HepG2 (cell line): ENCODE results near the gene LSM6. TPM values are rescaled to one million over a fixed set of nuclear protein-coding genes. Genes with fewer than 3 reads are reported as not detected.

Source experiments
- ATAC-seq: fragments of 200-7000 bp; cut with Tn5 transposase; 3 replicates; pipeline ENCODE4 v1.9.1; 2020; ENCODE audit warnings: mild to moderate bottlenecking, moderate library complexity
- Bru-seq: library from RNA; stranded (reverse); fragments of 400-500 nt; gene quantifications from one replicate; lab custom pipeline; 2021; lab: Mats Ljungman, UMichigan
- BruChase-seq, 2 experiments: library from RNA; stranded (reverse); fragments of 400-500 nt; gene quantifications; one replicate each; lab custom pipeline; 2021; lab: Mats Ljungman, UMichigan
- BruUV-seq: library from RNA; stranded (reverse); fragments of 400-500 nt; replicated peaks from 2 replicates; lab custom pipeline; 2021; lab: Mats Ljungman, UMichigan
- CTCF ChIA-PET: fragments of 300-600 bp; formaldehyde crosslinking; extraction: SDS; loops from one replicate; lab custom pipeline; 2021; ENCODE audit warnings: low total read pairs, inconsistent platforms, low intra/inter-chr PET ratio; lab: Yijun Ruan, JAX
- POLR2A ChIA-PET: fragments of 350-600 bp; sonication (Branson Sonifier 250); formaldehyde crosslinking; loops from one replicate; lab custom pipeline; 2020; ENCODE audit warnings: antibody characterized with exemption, inconsistent platforms; lab: Yijun Ruan, JAX
- DNase-seq: peaks from one replicate; pipeline ENCODE4 v3.0.0-alpha.2; 2015; ENCODE audit warnings: low spot score
- FAIRE-seq: peaks from 3 replicates; lab custom pipeline; 2011; peaks lifted over from hg19 to GRCh38; lab: Jason Lieb, UNC
- H2AFZ ChIP-seq: one replicate; pipeline ENCODE4 v1.6.1; 2011; ENCODE audit warnings: low read length, inconsistent platforms
- H3K27ac ChIP-seq: fragments of 300-600 bp; 3 replicates; pipeline ENCODE4 v1.8.0; 2011; ENCODE audit warnings: mixed run types, mild to moderate bottlenecking, mixed read lengths, low read length, inconsistent platforms; ENCODE audit not compliant: insufficient read depth; ENCODE audit errors: extremely low read length
- H3K27me3 ChIP-seq, 2 experiments: fragments of 200-600 bp in 1 of 2; 2 replicates in 1 of 2; 3 replicates in 1 of 2; pipeline versions ENCODE4 v1.6.0 to v1.8.0; 2011; ENCODE audit warnings: low read length in 2 of 2, mild to moderate bottlenecking in 2 of 2, moderate library complexity in 2 of 2, inconsistent platforms in 1 of 2; ENCODE audit not compliant: insufficient read depth in 2 of 2, control insufficient read depth in 1 of 2
- H3K36me3 ChIP-seq, 2 experiments: fragments of 200-600 bp in 1 of 2; replicated peaks in 1 of 2; 2 replicates in 1 of 2; 3 replicates in 1 of 2; pipeline versions ENCODE4 v1.5.1 to v1.8.0; 2011; ENCODE audit warnings: low read length in 2 of 2, inconsistent platforms in 1 of 2; ENCODE audit not compliant: insufficient read depth in 2 of 2, control insufficient read depth in 1 of 2
- H3K4me1 ChIP-seq: 2 replicates; pipeline ENCODE4 v1.5.1; 2012; ENCODE audit warnings: low read length, inconsistent platforms; ENCODE audit not compliant: insufficient read depth
- H3K4me2 ChIP-seq: 2 replicates; pipeline ENCODE4 v1.6.0; 2011; ENCODE audit warnings: low read depth, low read length, inconsistent platforms
- H3K4me3 ChIP-seq, 3 experiments: fragments of 200-600 bp in 1 of 3; sonication (generic), shearing (Covaris generic) in 1 of 3; replicated peaks in 1 of 3; 2 replicates each; pipeline ENCODE4 v1.5.1; 2011 to 2016; ENCODE audit warnings: low read length in 3 of 3, inconsistent platforms in 2 of 3, low read depth in 2 of 3, mild to moderate bottlenecking in 2 of 3, control low read depth in 1 of 3, mixed read lengths in 1 of 3; ENCODE audit not compliant: insufficient read depth in 1 of 3
- H3K79me2 ChIP-seq: one replicate; pipeline ENCODE4 v1.6.1; 2011; ENCODE audit warnings: low read length, inconsistent platforms; ENCODE audit not compliant: insufficient read depth
- H3K9ac ChIP-seq: 2 replicates; pipeline ENCODE4 v1.6.0; 2011; ENCODE audit warnings: mild to moderate bottlenecking, low read depth, low read length, inconsistent platforms; ENCODE audit not compliant: insufficient read depth
- H3K9me3 ChIP-seq: 2 replicates; pipeline ENCODE4 v1.5.1; 2012; ENCODE audit warnings: mild to moderate bottlenecking, low read length
- H4K20me1 ChIP-seq: 2 replicates; pipeline ENCODE4 v1.6.0; 2011; ENCODE audit warnings: inconsistent platforms, mild to moderate bottlenecking, low read length, moderate library complexity; ENCODE audit not compliant: insufficient read depth
- HNRNPK ChIP-seq: fragments of 200-400 bp; formaldehyde crosslinking; IDR thresholded peaks from 2 replicates; pipeline ENCODE4 v1.6.1; 2018; ENCODE audit warnings: low read length, low read depth, moderate library complexity, mild to moderate bottlenecking; ENCODE audit not compliant: poor library complexity, severe bottlenecking
- HOXA5 ChIP-seq: sonication (generic); formaldehyde crosslinking; IDR thresholded peaks from 2 replicates; pipeline ENCODE4 v1.4.0; 2020; ENCODE audit warnings: missing genetic modification reagents
- HOXD1 ChIP-seq: sonication (generic); formaldehyde crosslinking; IDR thresholded peaks from 2 replicates; pipeline ENCODE4 v1.5.0; 2020; ENCODE audit warnings: missing genetic modification reagents
- KLF13 ChIP-seq: sonication (generic); formaldehyde crosslinking; IDR thresholded peaks from 2 replicates; pipeline ENCODE4 v1.4.0; 2020; ENCODE audit warnings: mild to moderate bottlenecking, missing genetic modification reagents
- REPIN1 ChIP-seq: sonication (generic); formaldehyde crosslinking; IDR thresholded peaks from 2 replicates; pipeline ENCODE4 v1.8.0; 2022; ENCODE audit warnings: missing genetic modification reagents, low read depth, mild to moderate bottlenecking, borderline replicate concordance
- REXO4 ChIP-seq: sonication (generic); formaldehyde crosslinking; IDR thresholded peaks from 2 replicates; pipeline ENCODE4 v1.8.0; 2022; ENCODE audit warnings: missing genetic modification reagents, mild to moderate bottlenecking, borderline replicate concordance
- SMARCC2 ChIP-seq: fragments of 450-650 bp; IDR thresholded peaks from 2 replicates; pipeline ENCODE4 v1.6.1; 2017; ENCODE audit warnings: antibody characterized with exemption, mild to moderate bottlenecking
- SNAPC2 ChIP-seq: sonication (generic); formaldehyde crosslinking; IDR thresholded peaks from 2 replicates; pipeline ENCODE4 v1.8.1; 2022; ENCODE audit warnings: mild to moderate bottlenecking, missing genetic modification reagents
- ZFP37 ChIP-seq: sonication (generic); formaldehyde crosslinking; IDR thresholded peaks from 2 replicates; pipeline ENCODE4 v1.4.0; 2020; ENCODE audit warnings: missing genetic modification reagents, borderline replicate concordance
- ZNF326 ChIP-seq: sonication (generic); formaldehyde crosslinking; IDR thresholded peaks from 2 replicates; pipeline ENCODE4 v1.4.0; 2020; ENCODE audit warnings: missing genetic modification reagents, borderline replicate concordance
- ZNF557 ChIP-seq: sonication (generic); formaldehyde crosslinking; IDR thresholded peaks from 2 replicates; pipeline ENCODE4 v1.4.0; 2020; ENCODE audit warnings: missing genetic modification reagents
- ZNF572 ChIP-seq: sonication (generic); formaldehyde crosslinking; IDR thresholded peaks from 2 replicates; pipeline ENCODE4 v1.5.1; 2020; ENCODE audit warnings: mild to moderate bottlenecking, missing genetic modification reagents
- ZNF589 ChIP-seq: sonication (generic); formaldehyde crosslinking; conservative IDR thresholded peaks from 2 replicates; pipeline ENCODE4 v1.8.0; 2022; ENCODE audit warnings: mild to moderate bottlenecking, moderate library complexity, missing genetic modification reagents
- ZNF891 ChIP-seq: sonication (generic); formaldehyde crosslinking; IDR thresholded peaks from 2 replicates; pipeline ENCODE4 v1.5.0; 2020; ENCODE audit warnings: mild to moderate bottlenecking, missing genetic modification reagents
- ZSCAN21 ChIP-seq: sonication (generic); formaldehyde crosslinking; IDR thresholded peaks from 2 replicates; pipeline ENCODE4 v1.8.0; 2022; ENCODE audit warnings: mild to moderate bottlenecking, missing genetic modification reagents, moderate library complexity, borderline replicate concordance
- WGBS: methylation state at CpG from one replicate; pipeline ENCODE4 v1.1.6; 2017; ENCODE audit warnings: low lambda C conversion rate; 5-methylcytosine and 5-hydroxymethylcytosine counted together
- in situ Hi-C: cut with HindIII; loops from 2 replicates; pipeline ENCODE4 v1.10.0; 2017; ENCODE audit warnings: low pct_unique_long_range_greater_than_20kb; ENCODE audit not compliant: extremely low pct_ligation_motif_present
- intact Hi-C: fragments of 100-400 bp; cut with micrococcal nuclease; formaldehyde crosslinking; loops from one replicate; pipeline ENCODE4 v1.10.0; 2022; ENCODE audit not compliant: unreplicated experiment
- long read RNA-seq, 2 experiments: library from RNA in 1 of 2; library from polyadenylated mRNA in 1 of 2; stranded (forward) in 1 of 2; unstranded in 1 of 2; transcript quantifications; one replicate each; pipeline ENCODE4 v2.0.0, GENCODE V29; 2019 to 2022
- polyA minus RNA-seq, 3 experiments: library from RNA; depleted of rRNA, polyadenylated mRNA; stranded (reverse); fragments of >200 nt; gene quantifications; 2 replicates each; pipeline ENCODE4 v1.2.3, GENCODE V29; 2011; ENCODE audit warnings: low replicate concordance in 1 of 3
- polyA plus RNA-seq, 8 experiments: library from polyadenylated mRNA; depleted of rRNA in 3 of 8; stranded (reverse) in 7 of 8; unstranded in 1 of 8; fragments of >200 nt; fragmentation: Illumina TruSeq in 4 of 8; extraction: Trizol in 4 of 8; gene quantifications; 2 replicates each; pipeline versions ENCODE4 v1.2.1 to v1.2.3, GENCODE V29; 2011 to 2016; ENCODE audit warnings: low read depth in 4 of 8, missing spikeins in 1 of 8, mixed read lengths in 1 of 8; ENCODE audit not compliant: insufficient read depth in 1 of 8
- total RNA-seq, 5 experiments: library from RNA; depleted of rRNA; stranded (reverse); fragments of >200 nt; fragmentation: Illumina TruSeq; extraction: Trizol; gene quantifications; 2 replicates each; pipeline ENCODE4 v1.2.3, GENCODE V29; 2016; ENCODE audit warnings: low read depth in 1 of 5
- TF ChIP-seq, protein P1 (sequence below): sonication (generic); formaldehyde crosslinking; IDR thresholded peaks from 2 replicates; pipeline ENCODE4 v1.8.1; 2023; ENCODE audit warnings: mild to moderate bottlenecking, missing genetic modification reagents, borderline replicate concordance

The LSM6 gene
- total RNA-seq (2016; rRNA removed; fragmentation: Illumina TruSeq; extraction: Trizol) (83.3 and 83.8 TPM in 2 replicates), polyA plus RNA-seq (2011; rRNA removed) (9.4 and 14.6 TPM in 2 replicates), polyA minus RNA-seq (2011; rRNA and poly(A)+ RNA removed; ENCODE audit: low replicate concordance) (19.2 and 21.6 TPM in 2 replicates), Bru-seq, nascent RNA (percentile 90 among the genes with signal in this experiment), BruChase-seq, experiment 1, labeled RNA remaining after a 6-hour chase (percentile 74 among the genes with signal in this experiment), BruChase-seq, experiment 2, labeled RNA remaining after a 2-hour chase (percentile 78 among the genes with signal in this experiment)
- total RNA-seq (2016; cell fraction: cytosol; rRNA removed; fragmentation: Illumina TruSeq; extraction: Trizol; ENCODE audit: low read depth): 39.6 and 54.4 TPM in 2 replicates
- 88.2 and 99.3 TPM in 2 replicates for total RNA-seq (2016; cell fraction: insoluble cytoplasmic fraction; rRNA removed; fragmentation: Illumina TruSeq; extraction: Trizol)
- 57.7 and 65.1 TPM in 2 replicates for total RNA-seq (2016; cell fraction: membrane; rRNA removed; fragmentation: Illumina TruSeq; extraction: Trizol)
- total RNA-seq (2016; cell fraction: nucleus; rRNA removed; fragmentation: Illumina TruSeq; extraction: Trizol): 47.6 and 57.6 TPM in 2 replicates
- 10.7 and 11.2 TPM in 2 replicates for polyA plus RNA-seq (2011; cell fraction: cytosol; rRNA removed)
- polyA plus RNA-seq (2011; cell fraction: nucleus; rRNA removed): 9.8 and 10.7 TPM in 2 replicates
- polyA plus RNA-seq (2012): 24.9 and 48.8 TPM in 2 replicates
- polyA plus RNA-seq (2016; cell fraction: cytosol; fragmentation: Illumina TruSeq; extraction: Trizol; ENCODE audit: low read depth): 36.5 and 69.0 TPM in 2 replicates
- polyA plus RNA-seq (2016; cell fraction: insoluble cytoplasmic fraction; fragmentation: Illumina TruSeq; extraction: Trizol; ENCODE audit: low read depth): 101 and 128 TPM in 2 replicates
- 54.5 and 71.4 TPM in 2 replicates for polyA plus RNA-seq (2016; cell fraction: membrane; fragmentation: Illumina TruSeq; extraction: Trizol; ENCODE audit: low read depth)
- 57.3 and 69.6 TPM in 2 replicates for polyA plus RNA-seq (2016; cell fraction: nucleus; fragmentation: Illumina TruSeq; extraction: Trizol; ENCODE audit: insufficient read depth, low read depth)
- 6.0 and 6.4 TPM in 2 replicates for polyA minus RNA-seq (2011; cell fraction: cytosol; rRNA and poly(A)+ RNA removed)
- polyA minus RNA-seq (2011; cell fraction: nucleus; rRNA and poly(A)+ RNA removed): 60.8 and 80.3 TPM in 2 replicates
- long read RNA-seq, experiment 1, transcript LSM6-201 (4 exons, 2,259 nt): major isoform, 39 of 48 reads
- long read RNA-seq, experiment 1, partial matches to known transcripts: 2 of 48 reads
- long read RNA-seq, experiment 1, other reads (novel, unspliced or antisense): 0 of 48 reads
- long read RNA-seq, experiment 2, transcript LSM6-201 (4 exons, 2,259 nt): major isoform, 19 of 27 reads
- long read RNA-seq, experiment 2, partial matches to known transcripts: 2 of 27 reads
- long read RNA-seq, experiment 2, other reads (novel, unspliced or antisense): 2 of 27 reads

DNA sequence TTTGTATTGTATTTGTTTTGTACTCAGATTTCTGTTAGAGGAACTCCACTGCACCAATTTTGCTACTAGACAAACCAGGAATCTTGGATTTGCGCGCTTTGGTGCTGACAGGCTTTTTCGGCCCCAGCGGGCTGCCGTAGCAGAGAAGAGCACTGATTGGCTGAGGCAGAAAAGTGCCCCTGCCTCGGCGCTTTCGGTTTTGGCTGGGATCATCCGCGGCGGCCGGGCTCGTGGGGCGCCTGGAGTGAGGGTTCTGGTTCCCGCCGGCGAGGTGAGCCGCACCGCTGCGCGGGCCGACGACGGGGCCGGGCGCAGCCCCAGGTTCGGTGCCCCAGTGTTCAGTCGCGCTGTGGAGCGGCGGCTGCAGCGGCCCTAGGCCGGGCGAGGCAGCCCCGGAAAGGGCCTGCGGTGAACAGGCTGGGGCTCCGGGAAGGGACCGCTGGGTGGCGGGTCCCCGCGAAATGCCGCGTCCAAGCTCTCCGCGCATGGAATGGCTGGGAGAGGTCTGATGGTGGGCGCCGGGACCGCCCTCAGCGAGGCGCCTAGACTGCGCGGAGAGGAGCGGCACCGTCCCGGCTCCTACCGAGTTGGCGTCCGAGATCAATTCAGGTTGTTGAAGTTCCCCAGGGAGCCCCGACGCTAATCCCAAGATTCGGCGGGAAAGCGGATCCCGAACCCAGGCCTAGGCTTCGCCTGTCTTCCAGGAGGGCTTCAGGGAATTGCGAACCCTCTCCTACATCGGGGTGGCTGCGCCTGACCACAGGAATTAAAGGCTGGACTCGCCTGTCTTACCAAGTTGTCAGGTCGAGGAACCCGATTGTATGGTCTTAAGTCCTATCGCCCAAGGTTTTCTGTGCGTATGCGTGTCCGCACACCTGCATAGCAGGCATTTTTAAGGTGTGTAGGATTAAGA is at the start of gene LSM6:
Gene LSM6, plus strand, starts transcription at position 178 of the 913 bp plus-strand sequence. CDS start 7,204 bp downstream, outside the sequence.
- Histone ChIP-seq H3K4me3 (peak within 1 kb of the TSS; percentile 79 to 91 (median 83)), H2AFZ (peak within 1 kb of the TSS; percentile 7), H3K36me3 (0 out of 5 replicates have a peak, but pooled peaks cover 0 to 5% of the 10 kb centered on the region in 2 experiments), H3K9ac (peak within 1 kb of the TSS; percentile 86), H3K4me1 (peaks cover 28% of the 10 kb centered on the region), H3K4me2 (peak within 1 kb of the TSS; percentile 69), H4K20me1 (no peaks in the 10 kb centered on the region; the same call in 1 of the 2 replicates), H3K27me3 (peaks cover 0 to 4% of the 10 kb centered on the region in 2 experiments; a peak in 2 of 5 replicates), H3K79me2 (peaks cover 27% of the 10 kb centered on the region), H3K27ac (peak within 1 kb of the TSS; percentile 87), H3K9me3 (no peaks in the 10 kb centered on the region)
- CTCF ChIA-PET: no interaction called here
- in situ Hi-C loops (no loop called here), intact Hi-C loops (no loop called here)
- POLR2A ChIA-PET: no interaction called here
- FAIRE-seq: no peak
- peak; percentile 77 for DNase-seq
- ATAC-seq: peak; percentile 97
- WGBS: 3% methylated on average over 18 of the region's 75 CpGs
- BruUV-seq: TSS peak; percentile 72
- TF ChIP-seq ZNF891: peak; percentile 92; the same call in 1 of the 2 replicates
- TF ChIP-seq ZNF589 (CRISPR knock-in tag): no peak
- TF ChIP-seq HOXD1: no peak
- TF ChIP-seq HOXA5 (CRISPR knock-in tag): peak; percentile 46; the same call in 1 of the 2 replicates
- TF ChIP-seq SMARCC2: no peak
- no peak for TF ChIP-seq ZNF326 (CRISPR knock-in tag)
- TF ChIP-seq SNAPC2: no peak
- no peak for TF ChIP-seq HNRNPK
- TF ChIP-seq ZFP37 (CRISPR knock-in tag): no peak
- TF ChIP-seq REXO4: no peak
- TF ChIP-seq KLF13 (CRISPR knock-in tag): no peak
- TF ChIP-seq, protein P1, sequence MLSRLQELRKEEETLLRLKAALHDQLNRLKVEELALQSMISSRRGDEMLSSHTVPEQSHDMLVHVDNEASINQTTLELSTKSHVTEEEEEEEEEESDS: no peak
- TF ChIP-seq REPIN1 (CRISPR knock-in tag): peak; percentile 41; the same call in 1 of the 2 replicates
- no peak for TF ChIP-seq ZNF557 (CRISPR knock-in tag)
- TF ChIP-seq ZSCAN21 (CRISPR knock-in tag): peak; percentile 77; the same call in 1 of the 2 replicates
- no peak for TF ChIP-seq ZNF572 (CRISPR knock-in tag)
